SK-N-SH (cell line): ENCODE data around the gene SLC15A1. TPM values are rescaled to one million over a fixed set of nuclear protein-coding genes. Genes with fewer than 3 reads are reported as not detected.
A peak's percentile ranks its signal among the peaks of the same experiment; 100 is the strongest.

ENCODE experiments used
- CTCF ChIA-PET: fragments of 300-600, 350-600 bp; formaldehyde crosslinking; extraction: SDS; loops from one replicate; lab custom pipeline; 2021; lab: Yijun Ruan, JAX
- POLR2A ChIA-PET: fragments of 350-600 bp; sonication (Branson Sonifier 250); formaldehyde crosslinking; extraction: SDS; loops from one replicate; lab custom pipeline; 2020; ENCODE audit warnings: antibody characterized with exemption, inconsistent platforms; lab: Yijun Ruan, JAX
- DNase-seq: peaks from one replicate; pipeline ENCODE4 v3.0.0; 2012
- H2AFZ ChIP-seq: fragments of 200-600 bp; sonication (generic); 2 replicates; pipeline ENCODE4 v1.8.1; 2016; ENCODE audit warnings: antibody characterized with exemption, mild to moderate bottlenecking, low read depth
- H3F3A ChIP-seq: fragments of 200-600 bp; sonication (generic); replicated peaks from 2 replicates; pipeline ENCODE3; 2016; ENCODE audit warnings: antibody characterized with exemption, mild to moderate bottlenecking; ENCODE audit not compliant: insufficient read depth
- H3K27ac ChIP-seq, 2 experiments: fragments of 200-500 bp in 1 of 2; fragments of 200-600 bp in 1 of 2; sonication (Bioruptor generic) in 1 of 2; sonication (generic), shearing (Covaris generic) in 1 of 2; 2 replicates each; pipeline versions ENCODE4 v1.5.1 to v1.6.1; 2014 to 2016; ENCODE audit warnings: low read depth in 2 of 2, inconsistent platforms in 1 of 2, low read length in 1 of 2, mild to moderate bottlenecking in 1 of 2, mixed read lengths in 1 of 2
- H3K27me3 ChIP-seq: fragments of 200-600 bp; sonication (generic), shearing (Covaris generic); 2 replicates; pipeline ENCODE4 v1.6.1; 2016; ENCODE audit warnings: mixed run types; ENCODE audit not compliant: insufficient read depth
- H3K36me3 ChIP-seq, 2 experiments: fragments of 200-500 bp in 1 of 2; fragments of 200-600 bp in 1 of 2; sonication (Bioruptor generic) in 1 of 2; sonication (generic) in 1 of 2; replicated peaks in 1 of 2; 2 replicates each; pipeline versions ENCODE3 to v1.5.1; 2014 to 2016; ENCODE audit warnings: low read length in 1 of 2, mild to moderate bottlenecking in 1 of 2; ENCODE audit not compliant: insufficient read depth in 2 of 2, control insufficient read depth in 1 of 2
- H3K4me1 ChIP-seq, 2 experiments: fragments of 200-500 bp in 1 of 2; fragments of 200-600 bp in 1 of 2; sonication (Bioruptor generic) in 1 of 2; sonication (generic), shearing (Covaris generic) in 1 of 2; 2 replicates each; pipeline versions ENCODE4 v1.5.1 to v1.6.1; 2014 to 2016; ENCODE audit warnings: low read depth in 1 of 2, low read length in 1 of 2, mixed run types in 1 of 2; ENCODE audit not compliant: insufficient read depth in 2 of 2, control insufficient read depth in 1 of 2
- H3K4me2 ChIP-seq: fragments of 200-600 bp; sonication (generic), shearing (Covaris generic); 2 replicates; pipeline ENCODE4 v1.6.1; 2017; ENCODE audit warnings: mixed run types
- H3K4me3 ChIP-seq, 2 experiments: fragments of 200-500 bp in 1 of 2; fragments of 200-600 bp in 1 of 2; sonication (Bioruptor generic) in 1 of 2; sonication (generic), shearing (Covaris generic) in 1 of 2; 2 replicates each; pipeline versions ENCODE4 v1.5.1 to v1.8.1; 2014 to 2016; ENCODE audit warnings: low read depth in 2 of 2, inconsistent platforms in 1 of 2, low read length in 1 of 2, mild to moderate bottlenecking in 1 of 2, mixed read lengths in 1 of 2, moderate library complexity in 1 of 2
- H3K79me2 ChIP-seq: fragments of 200-600 bp; sonication (generic); 2 replicates; pipeline ENCODE4 v1.8.1; 2017; ENCODE audit warnings: mild to moderate bottlenecking; ENCODE audit not compliant: insufficient read depth
- H3K9ac ChIP-seq: fragments of 200-600 bp; sonication (generic); 2 replicates; pipeline ENCODE4 v1.6.1; 2017; ENCODE audit warnings: mixed run types
- H3K9me2 ChIP-seq: fragments of 200-600 bp; sonication (generic); 2 replicates; pipeline ENCODE4 v1.6.1; 2017; ENCODE audit warnings: mixed run types
- H3K9me3 ChIP-seq: fragments of 200-600 bp; sonication (generic); 2 replicates; pipeline ENCODE4 v1.6.1; 2017; ENCODE audit warnings: mixed run types, mild to moderate bottlenecking, moderate library complexity
- H4K20me1 ChIP-seq: fragments of 200-600 bp; sonication (generic); 2 replicates; pipeline ENCODE4 v1.6.1; 2017; ENCODE audit warnings: mild to moderate bottlenecking, mixed run types; ENCODE audit not compliant: insufficient read depth
- EP300 ChIP-seq, 2 experiments: IDR thresholded peaks; 2 replicates each; pipeline versions ENCODE4 v1.4.0 to v1.6.1; 2012; ENCODE audit warnings: borderline replicate concordance in 1 of 2, low read depth in 1 of 2, low read length in 1 of 2
- FOXJ3 ChIP-seq: sonication (generic); formaldehyde crosslinking; IDR thresholded peaks from 2 replicates; pipeline ENCODE4 v1.5.1; 2020; ENCODE audit warnings: mild to moderate bottlenecking, missing genetic modification reagents
- GABPA ChIP-seq: IDR thresholded peaks from 2 replicates; pipeline ENCODE4 v1.4.0; 2012; ENCODE audit warnings: low read depth, mild to moderate bottlenecking
- GATA2 ChIP-seq: sonication (generic); formaldehyde crosslinking; IDR thresholded peaks from 2 replicates; pipeline ENCODE4 v1.5.0; 2020; ENCODE audit warnings: mild to moderate bottlenecking, missing genetic modification reagents
- JUND ChIP-seq: IDR thresholded peaks from 2 replicates; pipeline ENCODE4 v1.4.0; 2012
- RFX5 ChIP-seq: IDR thresholded peaks from 2 replicates; pipeline ENCODE4 v1.6.1; 2012; ENCODE audit warnings: mild to moderate bottlenecking, improper control_type of control experiment, low read length
- SIN3A ChIP-seq: IDR thresholded peaks from 2 replicates; pipeline ENCODE4 v1.6.1; 2012; ENCODE audit warnings: low read depth, mild to moderate bottlenecking, low read length, moderate library complexity, borderline replicate concordance
- TAF1 ChIP-seq: IDR thresholded peaks from 2 replicates; pipeline ENCODE4 v1.6.1; 2012; ENCODE audit warnings: low read depth, mild to moderate bottlenecking, low read length, moderate library complexity, borderline replicate concordance
- WGBS: methylation state at CpG from one replicate; pipeline ENCODE4 v1.1.6; 2017; ENCODE audit warnings: low lambda C conversion rate; 5-methylcytosine and 5-hydroxymethylcytosine counted together
- polyA plus RNA-seq, 3 experiments: library from polyadenylated mRNA; depleted of rRNA; stranded (reverse); fragments of >200 nt; gene quantifications; 2 replicates each; pipeline ENCODE4 v1.2.3, GENCODE V29; 2012
- TF ChIP-seq, protein P1 (sequence below): IDR thresholded peaks from 2 replicates; pipeline ENCODE4 v1.4.0; 2012; ENCODE audit warnings: low read depth, borderline replicate concordance
- TF ChIP-seq, protein P2 (sequence below): IDR thresholded peaks from 2 replicates; pipeline ENCODE4 v1.4.0; 2012; ENCODE audit warnings: low read depth, borderline replicate concordance
- TF ChIP-seq, protein P3 (sequence below): IDR thresholded peaks from 2 replicates; pipeline ENCODE4 v1.4.0; 2012; ENCODE audit warnings: low read depth

SLC15A1 gene
- polyA plus RNA-seq, 1 of the 3 experiments (the other 2 are of a cell fraction) = not detected

DNA sequence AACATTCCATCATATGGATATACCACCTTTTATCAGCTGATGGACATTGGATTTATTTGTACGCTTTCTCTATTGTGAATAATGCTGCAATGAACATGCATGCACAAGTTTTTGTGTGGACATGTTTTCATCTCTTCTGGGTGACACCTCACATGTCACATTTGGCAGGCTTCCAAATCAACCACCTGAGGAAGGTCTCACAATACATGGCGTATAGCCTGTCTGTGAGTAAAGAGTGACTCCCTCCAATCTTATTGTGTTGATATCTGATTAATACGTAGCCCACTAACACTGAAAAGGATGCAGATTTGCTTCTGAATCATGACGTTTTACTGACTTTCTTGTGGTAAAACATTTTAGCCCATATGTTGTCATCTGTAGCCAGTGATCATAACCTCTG, 61.1 kb downstream of the SLC15A1 start:
- CTCF ChIA-PET = interaction anchor here (1.3 kb wide), 1 partner anchor 245 kb away, joined by 4 read pairs; no protein-coding TSS in a partner anchor

DNA sequence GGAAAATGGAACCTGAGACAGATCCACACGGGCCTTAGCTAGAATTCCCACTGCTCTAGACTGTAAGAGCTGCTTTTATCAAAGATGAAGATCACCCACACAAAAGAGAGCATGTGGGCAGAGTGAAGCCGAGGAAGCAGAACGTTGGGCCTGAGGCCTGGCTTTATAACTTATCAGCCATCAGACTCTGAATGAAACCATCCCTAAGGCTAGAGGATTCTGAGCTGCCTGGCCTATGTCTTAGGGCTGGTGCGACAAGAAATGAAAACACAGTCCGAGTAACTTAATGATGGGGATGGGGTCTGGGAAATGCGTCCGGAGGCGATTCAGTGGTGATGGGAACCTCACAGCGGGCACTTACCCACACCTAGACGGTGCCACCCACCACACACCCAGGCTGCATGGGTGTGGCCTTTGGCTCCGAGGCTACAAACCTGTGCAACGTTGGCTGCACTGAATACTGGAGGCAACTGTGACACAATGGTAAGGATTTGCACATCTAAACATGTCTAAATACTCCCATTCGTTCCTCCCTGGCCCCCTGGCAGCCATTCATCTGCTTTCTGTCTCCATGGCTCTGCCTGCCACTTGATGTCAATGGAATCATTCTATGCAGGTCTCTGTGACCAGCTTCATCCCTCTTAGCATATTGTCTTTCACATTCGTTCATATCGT, 62.0 kb downstream of the SLC15A1 start:
- CTCF ChIA-PET = interaction anchor here (0.6 to 1.7 kb wide), 3 partner anchors 149 to 844 kb away, joined by 3 to 5 read pairs (median 3); no protein-coding TSS in a partner anchor
- 77% methylated on average over 12 of the region's 15 CpGs for WGBS
- H3K27me3 ChIP-seq = no peaks in the 10 kb centered on the region; the same call in 1 of the 2 replicates

More for the DNA sequence above, 61.1 kb downstream of the SLC15A1 start:
- Histone ChIP-seq H3F3A (no peaks in the 10 kb centered on the region), H3K9me2 (no peaks in the 10 kb centered on the region), H3K4me3 (no peak overlapping the region), H3K79me2 (no peaks in the 10 kb centered on the region), H4K20me1 (no peaks in the 10 kb centered on the region), H3K36me3 (no peaks in the 10 kb centered on the region), H3K27ac (no peak overlapping the region), H3K27me3 (no peaks in the 10 kb centered on the region; the same call in 1 of the 2 replicates), H3K4me1 (peaks cover 0 to 6% of the 10 kb centered on the region in 2 experiments; a peak in 1 of 4 replicates), H2AFZ (no peak overlapping the region), H3K9me3 (no peaks in the 10 kb centered on the region), H3K4me2 (no peak overlapping the region), H3K9ac (no peak overlapping the region)
- TF ChIP-seq RFX5 (no peak), TAF1 (no peak), JUND (no peak)
- TF ChIP-seq, protein P1, sequence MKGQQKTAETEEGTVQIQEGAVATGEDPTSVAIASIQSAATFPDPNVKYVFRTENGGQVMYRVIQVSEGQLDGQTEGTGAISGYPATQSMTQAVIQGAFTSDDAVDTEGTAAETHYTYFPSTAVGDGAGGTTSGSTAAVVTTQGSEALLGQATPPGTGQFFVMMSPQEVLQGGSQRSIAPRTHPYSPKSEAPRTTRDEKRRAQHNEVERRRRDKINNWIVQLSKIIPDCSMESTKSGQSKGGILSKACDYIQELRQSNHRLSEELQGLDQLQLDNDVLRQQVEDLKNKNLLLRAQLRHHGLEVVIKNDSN = no peak
- TF ChIP-seq, protein P2, sequence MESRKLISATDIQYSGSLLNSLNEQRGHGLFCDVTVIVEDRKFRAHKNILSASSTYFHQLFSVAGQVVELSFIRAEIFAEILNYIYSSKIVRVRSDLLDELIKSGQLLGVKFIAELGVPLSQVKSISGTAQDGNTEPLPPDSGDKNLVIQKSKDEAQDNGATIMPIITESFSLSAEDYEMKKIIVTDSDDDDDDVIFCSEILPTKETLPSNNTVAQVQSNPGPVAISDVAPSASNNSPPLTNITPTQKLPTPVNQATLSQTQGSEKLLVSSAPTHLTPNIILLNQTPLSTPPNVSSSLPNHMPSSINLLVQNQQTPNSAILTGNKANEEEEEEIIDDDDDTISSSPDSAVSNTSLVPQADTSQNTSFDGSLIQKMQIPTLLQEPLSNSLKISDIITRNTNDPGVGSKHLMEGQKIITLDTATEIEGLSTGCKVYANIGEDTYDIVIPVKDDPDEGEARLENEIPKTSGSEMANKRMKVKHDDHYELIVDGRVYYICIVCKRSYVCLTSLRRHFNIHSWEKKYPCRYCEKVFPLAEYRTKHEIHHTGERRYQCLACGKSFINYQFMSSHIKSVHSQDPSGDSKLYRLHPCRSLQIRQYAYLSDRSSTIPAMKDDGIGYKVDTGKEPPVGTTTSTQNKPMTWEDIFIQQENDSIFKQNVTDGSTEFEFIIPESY = no peak
- DNase-seq = no peak
- POLR2A ChIA-PET = no interaction called here
- WGBS = 88% methylated on average over 4 of the region's 4 CpGs

More for the DNA sequence above, 62.0 kb downstream of the SLC15A1 start:
- H3K9ac ChIP-seq = no peak overlapping the region
- POLR2A ChIA-PET = no interaction called here
- H3K4me1 ChIP-seq = peaks cover 0 to 6% of the 10 kb centered on the region in 2 experiments; a peak in 1 of 4 replicates
- H3K4me3 ChIP-seq = no peak overlapping the region
- no peak overlapping the region for H3K4me2 ChIP-seq
- TF ChIP-seq EP300 (IDR thresholded peaks at IDR 0.05; ENCODE audit: borderline replicate concordance in 1 of 2, low read depth in 1 of 2, low read length in 1 of 2) = peak in 1 of 2 experiments; percentile 33; a peak in 1 of 4 replicates
- peak; percentile 85 for TF ChIP-seq GATA2 (CRISPR knock-in tag)
- TF ChIP-seq SIN3A = no peak
- TF ChIP-seq, protein P3, sequence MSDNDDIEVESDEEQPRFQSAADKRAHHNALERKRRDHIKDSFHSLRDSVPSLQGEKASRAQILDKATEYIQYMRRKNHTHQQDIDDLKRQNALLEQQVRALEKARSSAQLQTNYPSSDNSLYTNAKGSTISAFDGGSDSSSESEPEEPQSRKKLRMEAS = no peak
- no peak for TF ChIP-seq GABPA
- no peak for TF ChIP-seq RFX5
- peak; percentile 40; the same call in 1 of the 2 replicates for TF ChIP-seq FOXJ3
- no peak overlapping the region for H3K27ac ChIP-seq
- no peaks in the 10 kb centered on the region for H3K79me2 ChIP-seq
- no peaks in the 10 kb centered on the region for H3K9me3 ChIP-seq
- no peak overlapping the region for H2AFZ ChIP-seq
- H3K9me2 ChIP-seq = no peaks in the 10 kb centered on the region
- H4K20me1 ChIP-seq = no peaks in the 10 kb centered on the region
- H3K36me3 ChIP-seq = no peaks in the 10 kb centered on the region
- DNase-seq = peak; percentile 39
- no peaks in the 10 kb centered on the region for H3F3A ChIP-seq
